Stimulated activated CD8-positive, alpha-beta memory T cell treated with anti-CD3 and anti-CD28 coated beads, Interleukin-2, amount 100 ng/mL, for 48 hours (primary cell): ENCODE results near the gene RBM20.

Experiments
- DNase-seq, 2 donors: peaks; one replicate each; pipeline ENCODE4 v3.0.0-alpha.2; 2020; ENCODE audit warnings: low read depth in 2 of 2

RBM20 gene

GRCh38 chr10:110867807-110868465 is 223.8 kb downstream of the RBM20 start:
- DNase-seq: no peak

- DNase-seq: no peak
These were observed 224.8 kb downstream of the RBM20 start for GRCh38 chr10:110868981-110869380.

GRCh38 chr10:110870823-110871297 is 226.7 kb downstream of the RBM20 start:
- DNase-seq: no peak

GRCh38 chr10:110871298-110872084 is 227.4 kb downstream of the RBM20 start, which contains the start of gene PDCD4:
PDCD4 (plus strand) TSS chr10:110871928; CDS start chr10:110876028, 4,100 bp downstream.
- DNase-seq: peak; percentile 94 to 97

- peak; percentile 53 to 58 for DNase-seq
These were observed 228.2 kb downstream of the RBM20 start for GRCh38 chr10:110872145-110872983.

GRCh38 chr10:110872984-110873923 is 229.1 kb downstream of the RBM20 start:
- no peak for DNase-seq

- DNase-seq: no peak
These were observed 229.8 kb downstream of the RBM20 start for GRCh38 chr10:110873951-110874350.

- no peak for DNase-seq
These were observed 231.9 kb downstream of the RBM20 start for GRCh38 chr10:110876000-110876399.

GRCh38 chr10:110876788-110877187 is 232.7 kb downstream of the RBM20 start:
- no peak for DNase-seq

GRCh38 chr10:110880012-110880411 is 235.9 kb downstream of the RBM20 start:
- no peak for DNase-seq

- DNase-seq: no peak
These were observed 237.1 kb downstream of the RBM20 start for GRCh38 chr10:110881247-110881646.

- DNase-seq: no peak
These were observed 237.8 kb downstream of the RBM20 start for GRCh38 chr10:110881905-110882304.

GRCh38 chr10:110883924-110884323 is 239.8 kb downstream of the RBM20 start:
- no peak for DNase-seq

GRCh38 chr10:110885932-110886674 is 242.0 kb downstream of the RBM20 start:
- DNase-seq: no peak

- no peak for DNase-seq
These were observed 243.4 kb downstream of the RBM20 start for GRCh38 chr10:110887560-110887959.
